GM18858 (cell line): Measurements from ENCODE around the gene DAAM2.

Experiments used
- ATAC-seq: cut with Tn5 transposase; IDR thresholded peaks from one replicate; pipeline ENCODE4 v1.9.1; 2021; ENCODE audit not compliant: unreplicated experiment

The DAAM2 gene

DNA sequence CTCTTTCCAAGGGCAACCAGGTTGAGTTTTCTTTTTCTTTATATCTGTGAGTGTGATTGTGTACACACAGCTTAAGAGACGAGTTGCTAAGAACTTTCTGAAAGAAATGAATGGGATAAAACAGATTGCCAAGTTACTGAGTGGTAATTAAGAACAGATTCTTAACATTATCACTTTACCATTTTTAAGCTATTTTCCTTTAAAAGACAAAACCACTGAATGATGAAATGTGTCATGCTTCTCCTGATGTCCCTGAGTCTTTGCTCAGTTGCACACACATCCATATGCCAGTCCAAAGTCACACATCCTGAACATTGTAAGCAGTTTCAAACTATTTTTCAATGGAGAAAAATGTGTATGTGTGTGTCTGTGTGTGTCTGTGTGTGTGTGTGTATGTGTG lies 5.5 kb upstream of the DAAM2 start:
- ATAC-seq: no peak

DNA sequence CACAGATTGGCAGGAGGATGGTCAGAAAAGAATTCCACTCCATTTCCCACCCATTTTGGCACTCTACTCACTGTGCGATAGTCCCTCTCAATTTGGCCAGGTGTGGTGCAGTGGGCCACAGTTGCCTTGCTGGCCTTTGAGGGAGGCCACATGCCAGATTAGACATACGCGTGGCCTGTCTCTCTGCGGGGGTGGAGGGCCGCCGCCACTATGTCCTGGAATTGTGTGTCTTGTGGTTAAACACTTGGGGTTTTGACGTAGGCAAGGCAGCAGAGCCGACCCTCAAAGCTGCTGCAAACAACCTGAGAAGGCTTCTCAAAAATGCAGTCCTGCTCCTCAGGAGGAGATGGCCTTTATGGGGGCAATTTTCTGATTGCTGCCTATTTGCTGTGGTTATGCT lies 4.9 kb upstream of the DAAM2 start:
- no peak for ATAC-seq

DNA sequence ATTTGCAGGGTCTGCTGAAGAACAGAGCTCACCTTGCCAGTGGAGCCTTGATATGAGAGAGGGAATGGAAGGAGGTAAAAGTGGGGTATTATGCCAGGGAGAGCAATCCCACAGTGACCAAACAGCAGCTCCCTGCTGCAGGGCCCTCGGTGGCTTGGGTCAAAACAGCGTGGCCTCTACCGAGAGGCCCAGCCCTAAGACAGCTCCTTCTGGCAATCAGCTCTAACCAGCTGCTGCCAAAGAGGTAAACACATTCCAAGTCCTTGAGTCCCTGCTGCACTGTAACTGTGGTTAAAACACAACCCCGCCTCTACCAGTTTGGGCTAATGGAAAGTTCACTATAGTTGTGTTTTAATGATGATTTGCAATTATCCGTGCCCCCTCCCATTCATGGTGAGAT lies 1.4 kb upstream of the DAAM2 start:
- ATAC-seq: no peak

DNA sequence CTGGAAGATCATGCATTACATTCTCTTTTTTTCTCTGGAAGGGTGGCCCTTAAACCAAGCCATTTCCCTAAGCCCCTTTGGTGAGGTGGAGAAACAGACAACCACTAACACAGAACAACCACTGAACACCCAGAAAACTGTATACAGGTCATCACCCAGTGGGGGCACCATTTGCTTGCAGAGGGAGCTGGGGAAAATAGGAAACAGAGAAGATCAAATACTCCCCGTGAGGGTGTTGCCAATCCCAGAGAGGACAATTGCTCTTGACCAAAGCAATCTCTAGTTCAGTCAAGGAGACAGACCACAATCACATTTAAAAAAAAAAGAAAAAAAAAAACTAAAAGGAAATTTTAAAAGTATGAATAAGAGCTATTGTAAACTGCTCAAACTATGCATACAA lies 865 bp upstream of the DAAM2 start:
- ATAC-seq: no peak

DNA sequence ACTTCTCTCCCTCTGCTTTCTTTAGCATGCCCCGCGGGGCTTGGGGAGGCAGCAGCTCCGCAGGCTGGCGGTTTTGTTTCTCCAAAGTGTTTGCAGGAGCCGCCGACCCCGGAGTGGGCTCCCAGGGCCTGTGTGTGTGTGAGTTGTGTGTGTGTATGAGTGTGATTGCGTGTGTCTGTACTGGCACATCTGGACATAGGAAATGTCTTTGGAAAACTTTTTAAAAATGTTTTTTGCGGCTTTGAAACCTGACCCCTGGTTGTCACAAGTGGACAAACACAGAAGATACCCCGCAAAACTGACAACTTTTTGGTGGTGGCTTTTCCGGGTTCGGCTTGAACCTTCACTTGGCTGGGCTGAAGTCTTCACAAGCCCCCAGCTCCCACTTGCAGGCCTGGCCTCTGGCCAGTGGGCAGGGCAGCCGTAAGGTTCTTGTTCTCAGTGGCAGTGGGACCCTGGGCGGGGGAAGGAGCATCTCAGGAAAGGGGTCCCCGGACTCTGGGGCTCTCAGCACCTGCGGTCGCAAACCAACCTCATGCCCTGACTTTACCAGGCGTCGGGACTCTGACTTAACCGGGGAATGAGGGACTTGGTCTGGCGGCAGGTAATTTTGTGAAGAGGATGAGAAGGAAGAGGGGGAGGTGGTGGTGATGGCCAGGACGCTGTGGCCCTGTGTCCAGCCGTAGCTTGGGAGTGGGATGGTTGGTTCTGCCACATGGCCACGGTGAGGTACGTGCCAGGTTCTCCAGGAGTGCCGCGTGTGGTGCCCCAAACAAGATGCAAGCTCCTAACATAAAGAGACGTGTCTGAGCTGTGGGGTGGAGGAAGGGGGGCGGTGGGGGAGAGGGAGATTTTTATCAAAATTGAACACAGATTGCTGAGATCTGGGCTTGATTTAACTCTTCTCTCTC lies 619 bp downstream of the DAAM2 start:
- ATAC-seq: no peak

DNA sequence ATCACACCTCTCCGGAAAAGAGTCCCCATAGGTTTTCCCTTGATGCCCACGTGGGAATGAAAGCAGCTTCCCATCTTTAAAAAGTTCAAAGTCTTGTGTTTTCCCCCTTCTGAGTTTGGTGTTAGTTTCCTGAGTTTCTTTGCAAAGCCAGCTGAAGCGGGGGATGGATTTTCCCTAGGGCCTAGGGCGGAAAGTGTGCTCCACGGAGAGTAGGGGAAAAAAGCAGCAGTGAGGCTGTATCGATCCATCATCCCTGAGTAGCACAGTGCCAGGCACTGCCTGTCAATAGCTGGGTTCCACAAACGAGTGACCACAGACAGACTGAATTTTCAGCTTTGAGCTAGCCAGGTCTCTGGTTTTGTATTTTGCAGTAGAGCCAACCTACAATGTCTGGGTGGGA lies 1.3 kb downstream of the DAAM2 start:
- ATAC-seq: no peak

DNA sequence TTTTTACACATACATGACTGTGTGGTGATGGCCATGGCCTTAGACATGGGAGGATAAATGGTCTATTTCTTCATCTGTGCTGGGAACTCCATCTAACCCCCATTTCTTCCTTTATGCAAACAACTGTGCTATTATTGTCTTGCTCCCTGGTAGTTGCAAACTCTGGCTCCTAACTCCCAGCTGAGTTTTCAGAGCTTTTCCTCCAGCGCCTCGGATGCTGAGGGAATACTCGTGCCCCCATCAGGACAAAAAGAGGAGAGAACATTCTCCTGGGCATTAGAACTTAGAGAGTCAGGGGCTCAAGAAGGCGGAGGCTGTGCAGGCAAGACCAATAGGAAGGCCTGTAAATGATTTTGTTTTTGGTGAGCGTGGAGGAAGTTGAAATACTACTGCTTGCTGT lies 2.1 kb downstream of the DAAM2 start:
- no peak for ATAC-seq

DNA sequence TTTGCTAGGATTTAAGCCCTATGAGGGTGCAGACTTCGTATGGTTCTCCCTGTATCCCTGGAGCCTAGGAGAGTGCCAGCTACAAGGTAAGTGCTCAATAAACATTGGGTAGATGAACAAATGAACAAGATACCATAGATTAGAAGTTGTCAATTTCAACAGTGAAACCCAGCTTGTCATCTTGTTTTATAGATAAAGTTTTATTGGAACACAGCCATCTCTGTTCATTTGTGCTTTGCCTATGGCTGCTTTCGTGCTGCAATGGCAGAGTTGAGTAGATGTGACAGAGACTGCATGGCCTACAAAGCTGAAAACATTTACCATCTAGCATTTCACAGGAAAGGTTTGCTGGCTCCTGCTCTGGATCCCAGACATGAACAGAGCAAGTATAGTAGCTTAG lies 5.6 kb downstream of the DAAM2 start:
- no peak for ATAC-seq

DNA sequence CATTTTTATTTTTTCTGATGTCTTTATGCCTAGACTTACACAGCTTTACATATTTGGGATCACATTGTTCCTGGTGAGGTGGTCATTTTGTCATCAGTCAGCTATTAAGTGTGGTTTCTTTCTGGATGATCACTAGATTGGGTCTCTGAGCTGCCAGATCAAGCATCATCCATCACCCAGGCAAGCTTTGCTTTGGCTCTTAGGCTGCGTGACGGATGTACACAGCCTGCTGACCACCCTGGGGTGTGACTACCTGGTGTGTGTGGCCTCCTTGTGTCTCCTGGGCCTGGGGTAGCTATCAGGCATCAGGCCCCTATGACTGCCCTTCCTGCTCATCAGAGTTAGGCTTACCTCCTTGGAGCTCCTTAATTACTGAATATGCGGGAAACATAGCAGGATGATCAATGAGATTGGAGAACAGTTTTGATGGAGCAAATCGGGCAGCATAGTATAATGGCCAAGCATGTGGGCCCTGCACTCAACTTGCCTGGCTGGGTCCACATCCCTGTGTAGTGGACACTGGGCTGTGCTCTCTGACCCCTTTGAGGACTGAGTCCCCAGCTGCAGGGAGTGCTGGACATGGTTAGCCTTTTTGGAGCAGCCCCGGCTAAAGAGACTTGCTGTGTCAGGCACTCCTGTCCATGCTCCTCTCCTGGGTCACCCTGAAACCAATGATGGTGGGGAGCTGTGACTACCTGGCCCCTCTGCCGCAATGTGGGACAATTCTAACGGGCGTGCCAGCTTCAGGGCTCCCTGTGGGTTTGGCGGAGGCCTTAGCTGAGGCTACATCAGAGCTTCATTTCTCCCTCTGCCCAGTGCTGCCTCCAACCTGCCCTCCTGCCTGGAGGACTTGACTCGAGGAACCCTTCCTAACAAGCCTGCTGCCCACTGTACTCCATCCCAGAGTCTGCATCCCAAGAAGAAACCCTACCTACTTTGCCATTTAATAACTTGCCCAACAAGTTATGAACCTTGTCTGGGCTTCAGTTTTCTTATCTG lies 8.2 kb downstream of the DAAM2 start:
- no peak for ATAC-seq

DNA sequence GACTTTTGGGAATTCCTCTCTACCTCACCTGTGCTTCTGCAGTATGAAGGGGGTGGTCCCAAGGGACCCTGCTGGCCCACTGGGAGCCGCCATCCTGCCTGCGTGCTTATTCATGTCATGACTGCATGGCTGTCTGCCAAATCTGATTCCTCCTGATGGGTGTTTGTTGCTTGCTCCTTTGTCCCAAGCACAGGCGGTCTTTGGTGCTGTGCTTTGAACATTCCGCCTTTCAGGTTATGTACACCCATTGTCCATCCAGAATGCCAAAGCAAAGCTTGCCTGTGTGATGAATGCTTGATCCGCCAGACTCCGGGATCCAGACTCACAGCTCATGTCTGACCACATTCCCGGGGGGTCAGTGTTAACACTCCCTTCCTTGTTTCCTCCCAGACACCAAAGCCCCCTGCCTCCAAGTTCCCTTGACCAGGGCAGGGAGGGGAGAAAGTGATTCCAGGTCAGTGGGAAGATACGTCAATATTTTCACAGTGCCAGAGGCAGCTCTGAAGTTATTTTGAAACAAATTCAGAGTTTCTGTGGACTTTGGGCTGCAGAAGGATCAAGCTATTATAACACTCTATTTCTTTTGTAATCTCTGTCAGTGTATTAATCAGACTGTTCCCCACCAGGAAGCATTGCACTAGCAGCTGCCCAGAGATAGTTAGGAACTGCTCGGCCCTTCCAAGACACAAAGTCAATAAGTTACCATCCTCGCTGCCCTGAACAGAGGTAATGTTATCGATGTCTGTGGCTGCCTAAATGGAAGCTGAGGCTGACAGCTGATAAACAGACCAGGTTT lies 9.5 kb downstream of the DAAM2 start:
- no peak for ATAC-seq

DNA sequence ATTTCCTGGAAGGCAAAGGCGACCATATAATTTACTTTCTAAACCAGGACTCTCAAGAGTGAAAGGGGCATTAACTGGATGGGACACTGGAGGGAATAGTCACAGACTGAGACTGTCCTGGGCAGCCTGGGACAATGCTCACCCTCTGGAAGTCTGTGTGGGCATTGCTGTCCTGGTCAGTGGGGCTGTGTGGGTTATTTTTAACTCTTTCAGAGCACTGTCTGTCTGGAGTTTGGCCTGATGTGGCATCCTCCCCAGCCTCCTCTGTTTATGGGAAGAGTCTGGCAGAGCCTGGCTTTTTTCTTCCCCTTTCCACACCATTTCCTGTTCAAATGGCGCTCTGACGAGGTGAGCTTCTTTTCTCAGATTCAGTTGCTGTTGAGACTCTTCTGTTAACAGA lies 11.7 kb downstream of the DAAM2 start:
- ATAC-seq: no peak

DNA sequence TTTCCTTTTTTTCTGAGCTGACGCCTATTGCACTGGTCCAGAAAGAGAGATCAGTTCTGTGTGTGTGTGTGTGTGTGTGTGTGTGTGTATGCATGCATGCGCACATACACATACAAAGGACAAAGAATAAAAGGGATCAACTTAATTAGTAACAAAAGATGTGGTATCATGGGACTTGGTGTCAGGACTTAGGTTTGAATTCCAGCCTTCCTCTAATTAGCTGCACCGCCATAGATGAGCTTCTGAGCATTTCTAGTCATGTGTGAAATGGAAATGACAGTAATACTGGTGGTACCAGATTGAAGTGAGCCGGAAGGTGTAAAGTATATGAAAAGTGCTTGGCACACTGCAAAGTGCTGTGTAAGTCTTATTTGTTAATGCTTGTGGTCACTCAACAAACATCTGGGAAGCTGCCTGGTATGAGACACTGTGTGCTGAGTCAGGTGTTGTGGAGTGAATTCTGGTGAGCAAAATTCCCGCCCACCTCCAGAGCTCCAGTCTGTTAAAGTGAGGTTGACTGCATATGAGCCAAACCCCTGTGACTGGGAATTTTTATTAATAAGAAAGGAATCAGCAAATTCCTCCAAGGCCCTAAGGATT lies 12.4 kb downstream of the DAAM2 start:
- ATAC-seq: no peak

DNA sequence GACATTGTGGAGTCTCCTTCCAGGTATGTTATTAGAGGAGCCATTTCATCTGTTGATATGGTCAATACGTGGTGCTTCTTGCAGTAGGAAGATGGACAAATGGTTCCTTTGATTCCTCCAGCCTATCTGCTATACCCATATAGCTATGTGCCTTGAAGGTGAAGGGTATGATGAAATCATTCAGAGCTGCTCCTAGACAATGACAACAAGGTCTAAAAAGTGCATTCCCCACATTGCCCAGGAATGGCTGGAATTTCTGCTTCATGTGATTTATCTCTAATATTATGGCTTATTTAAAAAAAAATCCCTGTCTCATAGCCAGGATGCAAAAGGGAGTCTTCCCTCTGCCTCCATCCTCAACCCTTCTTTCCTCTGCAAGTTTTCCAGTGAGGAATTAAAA lies 14.1 kb downstream of the DAAM2 start:
- no peak for ATAC-seq

DNA sequence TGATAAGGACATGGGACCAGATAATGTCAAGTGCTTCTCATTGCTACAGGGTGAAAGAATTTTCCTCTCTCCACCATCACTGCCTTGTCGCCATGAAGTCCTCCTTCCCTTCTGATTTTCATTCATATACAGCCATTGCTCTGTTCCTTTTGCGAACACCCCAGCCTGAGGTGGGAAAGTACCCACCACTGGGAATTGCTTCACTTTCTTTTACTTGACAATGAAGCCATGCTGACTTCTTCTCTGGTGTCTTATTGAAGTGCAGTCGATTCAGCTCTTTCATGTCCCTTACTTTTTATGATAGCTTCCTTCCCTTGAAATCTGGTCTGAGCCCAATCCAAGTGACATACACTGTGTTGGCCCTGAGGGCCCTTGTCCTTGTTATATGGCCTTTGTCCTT lies 16.2 kb downstream of the DAAM2 start:
- no peak for ATAC-seq

DNA sequence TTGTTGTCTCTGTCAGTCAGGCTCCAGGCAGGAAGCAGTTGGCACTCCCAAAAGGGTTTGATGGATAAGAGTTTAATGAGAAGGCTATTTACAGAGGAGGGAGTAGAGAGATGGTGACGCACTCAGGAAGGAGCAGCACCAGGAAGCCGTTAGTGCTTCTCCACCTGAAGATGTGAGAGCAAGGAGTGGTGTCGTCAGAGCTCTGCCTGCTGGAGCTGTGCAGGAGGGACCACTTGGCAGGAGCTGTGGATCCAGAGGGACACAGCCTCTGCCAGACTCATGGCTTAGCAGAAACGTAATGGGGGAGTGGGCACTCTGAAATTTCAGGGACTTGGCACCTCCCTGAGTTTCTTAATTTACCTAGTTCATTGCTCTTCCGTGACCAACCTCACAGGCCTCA lies 16.8 kb downstream of the DAAM2 start:
- no peak for ATAC-seq

DNA sequence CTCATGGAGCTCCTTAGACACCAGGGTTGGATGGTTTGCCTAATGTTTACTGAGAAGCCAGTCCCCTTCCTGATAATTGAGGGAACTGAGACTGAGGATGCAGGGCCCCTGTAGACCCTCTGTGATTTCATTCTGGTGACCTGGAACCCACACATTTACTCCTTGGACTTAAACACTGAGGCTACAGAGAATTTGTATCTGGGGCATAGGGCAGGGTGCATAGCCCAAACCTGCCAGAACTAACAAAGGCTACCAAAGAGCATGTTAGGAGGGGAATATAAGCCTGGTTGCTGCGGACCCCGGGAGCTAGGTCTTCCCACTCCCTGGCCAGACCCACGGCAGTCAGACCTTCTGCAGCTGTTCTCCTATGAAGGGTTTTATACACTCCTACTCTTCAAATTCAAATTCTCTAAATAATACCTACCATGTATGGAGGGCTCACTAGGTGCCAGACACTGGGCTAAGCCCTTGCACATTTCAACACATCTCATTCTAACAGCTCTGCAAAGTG lies 19.7 kb downstream of the DAAM2 start:
- ATAC-seq: no peak

DNA sequence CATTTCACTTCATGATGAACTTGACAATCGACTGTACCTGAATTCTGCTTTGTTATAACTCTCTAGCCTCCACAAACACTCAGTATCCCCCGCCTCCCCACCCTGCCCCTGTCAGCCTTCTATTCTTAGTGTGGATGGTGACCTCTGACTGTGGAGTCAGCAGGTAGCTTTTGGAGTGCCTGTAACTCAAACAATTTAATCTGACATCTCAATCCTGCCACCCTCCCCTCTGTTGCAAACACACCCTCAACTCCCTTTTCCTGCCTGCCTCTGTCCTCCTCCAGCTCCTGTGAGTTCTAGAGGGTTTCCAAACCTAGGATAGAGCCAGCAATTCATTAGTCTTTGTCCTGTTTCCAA lies 20.3 kb downstream of the DAAM2 start:
- no peak for ATAC-seq

DNA sequence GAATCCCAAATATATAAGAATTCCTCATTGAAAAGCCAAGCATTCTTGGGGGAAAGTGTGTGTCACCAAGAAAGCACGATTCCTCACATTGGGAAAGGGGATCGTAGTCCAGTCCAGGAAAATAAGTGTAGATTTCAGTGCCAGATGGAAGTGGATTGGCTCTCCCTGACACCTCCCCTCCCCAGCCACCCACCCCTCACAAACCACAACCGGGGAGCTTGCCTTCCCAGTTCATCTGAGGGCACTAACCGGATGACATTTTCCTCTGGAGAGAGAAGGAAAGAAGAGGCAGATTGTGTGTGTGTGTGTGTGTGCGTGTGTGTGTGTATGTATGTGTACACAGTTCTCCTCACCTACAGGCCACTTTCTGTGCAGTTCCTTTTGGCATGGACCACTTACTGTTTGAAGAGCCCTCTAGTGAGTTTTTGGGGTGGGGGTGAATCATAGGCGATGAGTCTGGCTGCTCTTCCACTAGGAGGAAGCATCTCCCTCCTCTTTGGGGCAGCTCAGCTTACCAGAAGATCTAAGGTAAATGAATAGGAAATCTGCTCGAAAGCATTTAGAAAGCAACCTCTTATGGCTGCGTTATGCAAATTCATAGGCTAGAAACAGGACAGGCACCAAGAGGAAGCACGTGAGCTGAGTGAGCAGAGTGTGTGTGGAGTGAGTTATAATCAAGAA lies 20.8 kb downstream of the DAAM2 start:
- ATAC-seq: no peak

DNA sequence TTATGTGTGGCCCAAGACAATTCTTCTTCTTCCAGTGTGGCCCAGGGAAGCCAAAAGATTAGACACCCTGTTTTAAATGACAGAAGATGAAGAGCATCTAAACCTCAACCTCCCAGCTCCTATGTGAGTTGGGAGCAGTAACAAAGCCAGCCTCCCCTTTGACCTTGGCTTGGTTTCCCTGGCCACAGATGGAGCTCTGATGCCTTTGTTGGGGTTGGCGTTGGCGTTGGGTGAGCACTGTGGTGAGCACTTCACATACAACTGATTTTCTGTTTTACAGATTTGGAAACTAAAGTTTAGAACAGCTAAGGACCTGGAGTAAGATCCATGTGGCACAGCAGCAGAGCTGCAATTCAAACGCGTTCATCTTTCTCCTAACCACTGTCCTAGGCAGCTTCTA lies 22.1 kb downstream of the DAAM2 start:
- no peak for ATAC-seq

DNA sequence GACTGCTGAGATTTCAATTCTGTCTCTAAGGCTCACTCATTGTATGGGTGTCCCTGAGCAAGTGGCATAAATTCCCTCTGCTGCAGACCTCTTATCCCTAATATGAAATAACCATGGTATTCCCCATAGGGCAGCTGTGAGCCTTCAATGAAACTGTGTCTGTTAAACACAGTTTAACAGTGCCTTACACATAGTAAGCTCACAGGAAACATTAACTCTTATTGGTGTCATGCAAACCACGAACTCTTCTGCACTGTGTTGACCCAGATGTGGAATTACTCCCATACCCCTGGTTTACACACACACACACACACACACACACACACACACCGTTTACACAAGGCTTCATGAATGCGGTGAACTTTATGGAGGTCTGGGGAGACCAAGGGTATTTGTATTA lies 23.2 kb downstream of the DAAM2 start:
- no peak for ATAC-seq
